SU-DHL-6 (cell line): ENCODE results near the gene SHLD2.

Source experiments
- CTCF ChIP-seq: fragments of 200-600 bp; sonication (generic); IDR thresholded peaks from one replicate; pipeline ENCODE4 v1.5.1; 2017; ENCODE audit warnings: antibody characterized with exemption, mild to moderate bottlenecking, low read length, moderate library complexity; ENCODE audit not compliant: insufficient read depth, poor library complexity, severe bottlenecking
- EZH2phosphoT487 ChIP-seq: fragments of 200-600 bp; sonication (generic), shearing (Covaris generic); conservative IDR thresholded peaks from 2 replicates; pipeline ENCODE4 v1.6.1; 2018; ENCODE audit warnings: mild to moderate bottlenecking, antibody characterized with exemption, low read length, moderate library complexity, mixed read lengths

DNA sequence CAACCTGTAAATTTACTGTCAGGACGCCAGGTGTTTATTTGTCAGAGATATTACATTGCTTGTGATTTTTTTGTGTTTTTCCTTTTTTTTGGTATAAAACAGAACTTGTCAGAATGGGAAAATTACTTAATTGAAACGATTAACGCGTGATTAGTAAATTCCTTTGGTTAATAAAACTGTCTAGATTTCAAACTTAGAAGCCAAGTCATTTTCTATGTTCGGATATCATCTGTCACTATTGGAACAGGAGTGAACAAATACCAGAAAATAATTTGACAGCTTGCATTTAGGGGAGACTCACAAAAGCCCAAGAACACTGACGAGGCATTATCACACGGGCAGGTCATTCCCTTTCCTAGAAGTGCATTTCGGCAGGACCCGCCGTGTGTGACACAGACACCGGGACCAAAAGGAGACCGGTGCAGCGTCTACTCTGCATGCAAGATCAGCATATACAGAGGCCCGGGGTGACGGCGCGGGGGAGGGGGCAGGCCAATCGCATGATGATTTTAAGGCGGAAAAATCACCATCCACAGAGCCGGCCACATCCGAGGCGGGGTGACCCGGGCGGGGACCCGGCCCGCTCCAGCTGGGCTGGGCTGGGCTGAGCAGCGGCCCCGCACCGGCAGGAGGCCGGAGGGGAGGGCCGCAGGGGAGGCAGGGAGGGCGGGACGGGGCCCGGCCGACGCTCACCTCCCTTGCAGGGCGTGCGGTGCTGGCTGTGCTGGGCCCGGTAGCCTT lies 1.2 kb upstream of the SHLD2 start:
- TF ChIP-seq CTCF (no peak), EZH2phosphoT487 (no peak)
